Testis (tissue), 3 donors: ENCODE measurements around the gene ZNF774. TPM values are rescaled to one million over a fixed set of nuclear protein-coding genes. Genes with fewer than 3 reads are reported as not detected.

Source experiments
- DNase-seq: peaks from one replicate; pipeline ENCODE4 v3.0.0-alpha.2; 2019
- H3K27ac ChIP-seq, 2 donors: fragments of 200-600 bp; sonication (generic); one replicate each; pipeline ENCODE4 v1.5.1; 2019
- H3K27me3 ChIP-seq: fragments of 200-600 bp; sonication (generic); one replicate; pipeline ENCODE4 v1.5.1; 2019
- H3K36me3 ChIP-seq: fragments of 200-600 bp; sonication (generic); one replicate; pipeline ENCODE4 v1.5.1; 2017; ENCODE audit warnings: low read depth; ENCODE audit errors: missing control alignments
- H3K4me1 ChIP-seq: fragments of 200-600 bp; sonication (generic); one replicate; pipeline ENCODE4 v1.5.1; 2019
- H3K4me3 ChIP-seq, 2 donors: fragments of 200-600 bp; sonication (generic); one replicate each; pipeline ENCODE4 v1.5.1; 2017 to 2019
- H3K9me3 ChIP-seq: fragments of 200-600 bp; sonication (generic); one replicate; pipeline ENCODE4 v1.5.1; 2017
- POLR2A ChIP-seq: fragments of 450-650 bp; IDR thresholded peaks from one replicate; pipeline ENCODE4 v1.6.1; 2017; ENCODE audit warnings: antibody characterized with exemption, mild to moderate bottlenecking, moderate library complexity
- WGBS, 2 donors: methylation state at CpG; one replicate each; pipeline ENCODE4 v1.1.5; 2018; 5-methylcytosine and 5-hydroxymethylcytosine counted together
- intact Hi-C: fragments of 100-400 bp; cut with DNase I; formaldehyde crosslinking; loops from one replicate; pipeline ENCODE4 v1.15.1; 2023; ENCODE audit warnings: low total_unique reads
- polyA plus RNA-seq: library from polyadenylated mRNA; stranded (reverse); fragments of 350-450 nt; fragmentation: Illumina TruSeq; extraction: RNeasy Lipid Tissue Mini Kit (QIAGEN cat#74804); gene quantifications from one replicate; pipeline ENCODE4 v1.2.3, GENCODE V29; 2014; ENCODE audit warnings: low read depth, low replicate concordance; ENCODE audit not compliant: insufficient read depth
- total RNA-seq, 2 donors: library from RNA; depleted of rRNA; stranded (reverse); fragments of >200 nt; gene quantifications; one replicate each; pipeline ENCODE4 v1.2.3, GENCODE V29; 2016
- TF ChIP-seq, protein P1 (sequence below), 3 experiments: fragments of 450-650 bp in 2 of 3; fragments of 200-600 bp in 1 of 3; sonication (generic) in 1 of 3; IDR thresholded peaks; one replicate each; pipeline ENCODE4 v1.5.1; 2016 to 2019; ENCODE audit warnings: antibody characterized with exemption in 3 of 3, mild to moderate bottlenecking in 2 of 3, moderate library complexity in 1 of 3

ZNF774 gene
- total and polyA plus RNA-seq, 3 donors from 2014 or later = 2.5 to 8.7 (median 5.6) TPM

GRCh38 chr15:90358124-90359033, 6.3 kb downstream of the ZNF774 start:
- no peak for TF ChIP-seq POLR2A
- TF ChIP-seq, protein P1, sequence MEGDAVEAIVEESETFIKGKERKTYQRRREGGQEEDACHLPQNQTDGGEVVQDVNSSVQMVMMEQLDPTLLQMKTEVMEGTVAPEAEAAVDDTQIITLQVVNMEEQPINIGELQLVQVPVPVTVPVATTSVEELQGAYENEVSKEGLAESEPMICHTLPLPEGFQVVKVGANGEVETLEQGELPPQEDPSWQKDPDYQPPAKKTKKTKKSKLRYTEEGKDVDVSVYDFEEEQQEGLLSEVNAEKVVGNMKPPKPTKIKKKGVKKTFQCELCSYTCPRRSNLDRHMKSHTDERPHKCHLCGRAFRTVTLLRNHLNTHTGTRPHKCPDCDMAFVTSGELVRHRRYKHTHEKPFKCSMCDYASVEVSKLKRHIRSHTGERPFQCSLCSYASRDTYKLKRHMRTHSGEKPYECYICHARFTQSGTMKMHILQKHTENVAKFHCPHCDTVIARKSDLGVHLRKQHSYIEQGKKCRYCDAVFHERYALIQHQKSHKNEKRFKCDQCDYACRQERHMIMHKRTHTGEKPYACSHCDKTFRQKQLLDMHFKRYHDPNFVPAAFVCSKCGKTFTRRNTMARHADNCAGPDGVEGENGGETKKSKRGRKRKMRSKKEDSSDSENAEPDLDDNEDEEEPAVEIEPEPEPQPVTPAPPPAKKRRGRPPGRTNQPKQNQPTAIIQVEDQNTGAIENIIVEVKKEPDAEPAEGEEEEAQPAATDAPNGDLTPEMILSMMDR (IDR thresholded peaks at IDR 0.05) = no peak
- Histone ChIP-seq H3K27ac (no peak overlapping the region), H3K4me3 (no peak overlapping the region), H3K36me3 (no peaks in the 10 kb centered on the region), H3K4me1 (peaks cover 6% of the 10 kb centered on the region), H3K9me3 (no peaks in the 10 kb centered on the region), H3K27me3 (no peaks in the 10 kb centered on the region)
- WGBS, 2 donors = 92 to 93% methylated on average over 8 of the region's 8 CpGs
- DNase-seq = no peak
- intact Hi-C loops = no loop called here

GRCh38 chr15:90360746-90361145, 8.7 kb downstream of the ZNF774 start:
- Histone ChIP-seq H3K9me3 (no peaks in the 10 kb centered on the region), H3K27ac (no peak overlapping the region), H3K27me3 (no peaks in the 10 kb centered on the region), H3K36me3 (no peaks in the 10 kb centered on the region), H3K4me1 (peaks cover 6% of the 10 kb centered on the region), H3K4me3 (no peak overlapping the region)
- TF ChIP-seq, protein P1 (IDR thresholded peaks at IDR 0.05) = no peak
- no peak for TF ChIP-seq POLR2A
- 72 to 73% methylated on average over 14 of the region's 14 CpGs for WGBS, 2 donors
- DNase-seq = no peak
- intact Hi-C loops = no loop called here

DNA sequence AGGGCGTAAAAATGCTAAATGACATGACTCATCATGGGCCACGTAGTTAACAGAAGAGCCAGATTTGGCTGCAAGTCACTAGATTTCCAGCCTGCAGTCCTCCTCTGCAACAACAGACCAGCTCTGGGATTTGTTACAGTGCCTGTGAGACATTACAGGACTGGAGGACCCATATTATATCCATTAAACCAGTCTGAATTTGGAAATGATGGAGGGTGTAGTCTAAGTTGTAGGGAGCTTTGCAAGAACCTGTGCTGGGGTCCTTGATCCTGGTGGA, 10.8 kb downstream of the ZNF774 start:
- intact Hi-C loops = no loop called here
- H3K9me3 ChIP-seq = no peaks in the 10 kb centered on the region
- no peak overlapping the region for H3K4me3 ChIP-seq
- peaks cover 13% of the 10 kb centered on the region for H3K4me1 ChIP-seq
- TF ChIP-seq, protein P1 (IDR thresholded peaks at IDR 0.05) = no peak
- no peak for DNase-seq
- WGBS, 2 donors = 59 to 66% methylated on average over 2 of the region's 2 CpGs
- no peaks in the 10 kb centered on the region for H3K36me3 ChIP-seq
- no peaks in the 10 kb centered on the region for H3K27me3 ChIP-seq
- no peak overlapping the region for H3K27ac ChIP-seq

- no peak for DNase-seq
- intact Hi-C loops = no loop called here
- 84 to 91% methylated on average over 3 to 4 of the region's 4 CpGs for WGBS, 2 donors
Measured at GRCh38 chr15:90364251-90364650, 12.2 kb downstream of the ZNF774 start.

More at GRCh38 chr15:90364251-90364650, 12.2 kb downstream of the ZNF774 start:
- H3K9me3 ChIP-seq = no peaks in the 10 kb centered on the region
- no peak overlapping the region for H3K4me3 ChIP-seq
- TF ChIP-seq, protein P1 (IDR thresholded peaks at IDR 0.05) = no peak
- TF ChIP-seq POLR2A = no peak
- peaks cover 14% of the 10 kb centered on the region for H3K4me1 ChIP-seq
- H3K36me3 ChIP-seq = no peaks in the 10 kb centered on the region
- H3K27me3 ChIP-seq = no peaks in the 10 kb centered on the region
- no peak overlapping the region for H3K27ac ChIP-seq
